ENCODE measurements around the gene INAFM2. TPM values are rescaled to one million over a fixed set of nuclear protein-coding genes. Genes with fewer than 3 reads are reported as not detected.
A peak's percentile ranks its signal among the peaks of the same experiment; 100 is the strongest.

Gene INAFM2
- polyA plus RNA-seq, 1 donor from 2014 or later: 14.8 TPM

- no peak for TF ChIP-seq EZH2 (IDR thresholded peaks at IDR 0.05; ENCODE audit: borderline replicate concordance, insufficient read depth, low read length, poor library complexity, severe bottlenecking)
- TF ChIP-seq MXI1 (conservative IDR thresholded peaks at IDR 0.05; ENCODE audit: poor library complexity, severe bottlenecking): no peak
- no peak for TF ChIP-seq POLR2AphosphoS5 (IDR thresholded peaks at IDR 0.05)
- no peak for TF ChIP-seq REST (IDR thresholded peaks at IDR 0.05; ENCODE audit: borderline replicate concordance)
- TF ChIP-seq TAF1 (IDR thresholded peaks at IDR 0.05; ENCODE audit: low read depth): no peak
- peak; percentile 43 for TF ChIP-seq CTCF (IDR thresholded peaks at IDR 0.05; ENCODE audit: poor library complexity, severe bottlenecking)
- no peak for TF ChIP-seq EP300 (conservative IDR thresholded peaks at IDR 0.05; ENCODE audit: poor library complexity, severe bottlenecking)
- TF ChIP-seq RAD21 (conservative IDR thresholded peaks at IDR 0.05): peak; percentile 30
- TF ChIP-seq SMC3 (conservative IDR thresholded peaks at IDR 0.05; ENCODE audit: poor library complexity): peak; percentile 47
- Histone ChIP-seq H2AFZ (ENCODE audit: low read depth, low read length) (no peak overlapping the region), H3K4me3 (ENCODE audit: low read length) (no peak overlapping the region), H3K36me3 (ENCODE audit: insufficient read depth, low read length) (no peaks in the 10 kb centered on the region), H4K20me1 (ENCODE audit: insufficient read depth) (no peaks in the 10 kb centered on the region), H3K79me2 (replicated peaks; ENCODE audit: insufficient read depth, low read length) (peaks cover 3% of the 10 kb centered on the region), H3K9me2 (ENCODE audit: insufficient read depth, low read length) (no peaks in the 10 kb centered on the region), H3K9me3 (ENCODE audit: low read length) (no peaks in the 10 kb centered on the region), H3K9ac (ENCODE audit: low read length) (no peak overlapping the region), H3F3A (ENCODE audit: insufficient read depth, low read length, poor library complexity, severe bottlenecking) (no peaks in the 10 kb centered on the region), H3K27me3 (ENCODE audit: insufficient read depth, low read depth, low read length) (peaks cover 5% of the 10 kb centered on the region), H3K4me2 (ENCODE audit: low read length) (no peak overlapping the region), H3K27ac (ENCODE audit: low read length) (no peak overlapping the region)
These were observed 31.1 kb downstream of the INAFM2 start for GRCh38 chr15:40354408-40355171.

GRCh38 chr15:40355976-40356585 is 32.6 kb downstream of the INAFM2 start:
- no peaks in the 10 kb centered on the region for H4K20me1 ChIP-seq (ENCODE audit: insufficient read depth)
- no peak overlapping the region for H3K4me2 ChIP-seq (ENCODE audit: low read length)
- no peak overlapping the region for H2AFZ ChIP-seq (ENCODE audit: low read depth, low read length)
- no peak overlapping the region for H3K9ac ChIP-seq (ENCODE audit: low read length)
- TF ChIP-seq TAF1 (IDR thresholded peaks at IDR 0.05; ENCODE audit: low read depth): no peak
- TF ChIP-seq EZH2 (IDR thresholded peaks at IDR 0.05; ENCODE audit: borderline replicate concordance, insufficient read depth, low read length, poor library complexity, severe bottlenecking): no peak
- TF ChIP-seq SMC3 (conservative IDR thresholded peaks at IDR 0.05; ENCODE audit: poor library complexity): no peak
- no peak for TF ChIP-seq REST (IDR thresholded peaks at IDR 0.05; ENCODE audit: borderline replicate concordance)
- TF ChIP-seq MXI1 (conservative IDR thresholded peaks at IDR 0.05; ENCODE audit: poor library complexity, severe bottlenecking): no peak
- no peak for TF ChIP-seq CTCF (IDR thresholded peaks at IDR 0.05; ENCODE audit: poor library complexity, severe bottlenecking)
- TF ChIP-seq POLR2AphosphoS5 (IDR thresholded peaks at IDR 0.05): no peak
- H3K79me2 ChIP-seq (replicated peaks; ENCODE audit: insufficient read depth, low read length): peaks cover 3% of the 10 kb centered on the region
- no peaks in the 10 kb centered on the region for H3K9me2 ChIP-seq (ENCODE audit: insufficient read depth, low read length)
- H3K27ac ChIP-seq (ENCODE audit: low read length): no peak overlapping the region
- H3K4me3 ChIP-seq (ENCODE audit: low read length): no peak overlapping the region
- H3F3A ChIP-seq (ENCODE audit: insufficient read depth, low read length, poor library complexity, severe bottlenecking): no peaks in the 10 kb centered on the region
- H3K27me3 ChIP-seq (ENCODE audit: insufficient read depth, low read depth, low read length): peaks cover 5% of the 10 kb centered on the region
- H3K9me3 ChIP-seq (ENCODE audit: low read length): no peaks in the 10 kb centered on the region
- H3K36me3 ChIP-seq (ENCODE audit: insufficient read depth, low read length): no peaks in the 10 kb centered on the region
